ENCODE measurements around the gene SLC9B2. TPM values are rescaled to one million over a fixed set of nuclear protein-coding genes. Genes with fewer than 3 reads are reported as not detected.

SLC9B2 gene, protein sequence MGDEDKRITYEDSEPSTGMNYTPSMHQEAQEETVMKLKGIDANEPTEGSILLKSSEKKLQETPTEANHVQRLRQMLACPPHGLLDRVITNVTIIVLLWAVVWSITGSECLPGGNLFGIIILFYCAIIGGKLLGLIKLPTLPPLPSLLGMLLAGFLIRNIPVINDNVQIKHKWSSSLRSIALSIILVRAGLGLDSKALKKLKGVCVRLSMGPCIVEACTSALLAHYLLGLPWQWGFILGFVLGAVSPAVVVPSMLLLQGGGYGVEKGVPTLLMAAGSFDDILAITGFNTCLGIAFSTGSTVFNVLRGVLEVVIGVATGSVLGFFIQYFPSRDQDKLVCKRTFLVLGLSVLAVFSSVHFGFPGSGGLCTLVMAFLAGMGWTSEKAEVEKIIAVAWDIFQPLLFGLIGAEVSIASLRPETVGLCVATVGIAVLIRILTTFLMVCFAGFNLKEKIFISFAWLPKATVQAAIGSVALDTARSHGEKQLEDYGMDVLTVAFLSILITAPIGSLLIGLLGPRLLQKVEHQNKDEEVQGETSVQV
- total RNA-seq (2014; rRNA removed; shearing (Covaris generic)), result 17.9 and 26.8 TPM in 2 replicates
- 18.9 and 19.7 TPM in 2 replicates for polyA plus RNA-seq (2015; cell fraction: cytosol; rRNA removed)
- polyA plus RNA-seq (2015; cell fraction: nucleus; rRNA removed), result 13.9 and 18.3 TPM in 2 replicates

DNA sequence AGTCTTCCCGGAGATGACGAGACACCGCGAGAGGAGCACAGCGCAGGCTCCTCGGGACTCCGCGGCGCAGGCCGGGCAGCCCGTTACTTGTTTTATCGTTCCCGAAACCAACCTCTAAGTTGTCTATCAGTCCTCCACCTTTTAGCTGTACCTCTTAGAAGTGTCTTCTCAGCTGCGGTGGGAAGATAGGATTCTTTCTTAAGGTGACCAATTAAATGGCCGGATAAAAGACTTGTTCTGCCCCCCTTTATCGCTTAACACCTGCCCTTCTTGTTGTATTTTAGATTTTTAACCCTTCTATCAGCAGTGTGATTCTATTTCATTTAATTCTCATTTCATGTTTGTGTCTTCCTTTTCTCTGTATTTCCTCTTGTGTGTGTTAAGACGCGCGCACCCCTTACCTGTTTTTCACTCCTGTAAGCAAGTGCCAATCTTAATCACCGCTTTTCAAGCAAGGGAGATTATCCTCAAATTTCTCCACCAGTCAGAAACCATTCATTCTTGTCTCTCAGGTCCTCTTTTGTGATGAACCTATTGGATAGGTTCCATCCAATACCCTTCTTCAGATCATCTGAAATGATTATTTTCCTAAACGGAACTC lies at the start of gene SLC9B2:
Gene SLC9B2 (minus strand): TSS at position 15 of the 601 bp plus-strand sequence. CDS start 9,211 bp downstream, outside the sequence.
- DNase-seq (ENCODE audit: low read depth), result no peak

DNA sequence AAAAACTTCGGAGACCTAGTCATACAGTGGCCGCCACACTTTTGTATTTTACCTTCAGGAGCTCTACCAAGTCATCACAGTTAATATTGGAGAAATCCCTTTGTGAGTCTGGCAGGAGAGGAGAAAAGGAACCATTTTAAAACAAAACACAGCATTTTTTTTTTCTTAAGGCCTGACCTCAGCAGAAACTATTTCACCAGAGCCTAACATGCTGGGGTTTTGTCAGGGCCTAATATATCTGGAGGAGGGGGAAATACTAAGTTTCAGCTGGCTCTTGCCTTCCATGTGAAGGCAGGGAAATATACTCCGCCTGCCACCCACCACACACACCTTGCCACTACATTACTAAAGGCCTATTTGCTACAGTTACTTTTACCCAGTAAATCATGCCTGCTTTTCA lies 49.6 kb upstream of the SLC9B2 start:
- DNase-seq (ENCODE audit: low read depth), result no peak

DNA sequence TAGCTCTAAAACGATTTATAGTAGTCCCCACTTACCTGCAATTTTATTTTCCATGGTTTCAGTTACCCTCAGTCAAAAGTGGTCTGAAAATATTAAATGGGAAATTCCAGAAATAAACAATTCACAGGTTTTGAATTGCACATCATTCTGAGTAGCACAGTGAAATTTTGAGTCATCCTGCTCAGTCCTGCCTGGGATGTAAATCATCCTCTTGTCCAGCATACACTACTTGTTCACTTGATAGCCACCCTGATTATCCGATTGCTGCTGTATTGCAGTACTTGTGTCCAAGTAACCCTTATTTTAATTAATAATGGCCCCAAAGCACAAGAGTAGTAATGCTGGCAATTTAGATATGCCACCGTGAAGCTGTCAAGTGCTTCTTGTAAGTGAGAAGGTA lies 46.6 kb upstream of the SLC9B2 start:
- DNase-seq (ENCODE audit: low read depth), result no peak

DNA sequence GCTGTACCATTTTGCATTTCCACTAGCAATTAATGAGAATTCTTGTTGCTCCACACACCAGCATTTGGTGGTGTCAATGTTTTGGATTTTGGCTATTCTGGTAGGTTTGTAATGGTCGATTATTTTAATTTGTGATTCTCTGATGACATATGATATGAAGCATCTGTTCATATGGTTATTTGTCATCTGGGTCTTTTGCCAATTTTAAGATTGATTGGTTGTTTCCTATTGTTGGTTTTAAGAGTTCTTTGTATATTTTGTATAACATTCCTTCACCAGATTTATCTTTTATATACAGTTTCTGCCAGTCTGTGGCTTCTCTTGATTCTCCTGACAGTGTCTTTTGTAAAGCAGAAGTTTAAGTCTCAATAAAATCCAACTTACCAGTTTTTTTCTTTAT lies 41.6 kb upstream of the SLC9B2 start:
- no peak for DNase-seq (ENCODE audit: low read depth)

DNA sequence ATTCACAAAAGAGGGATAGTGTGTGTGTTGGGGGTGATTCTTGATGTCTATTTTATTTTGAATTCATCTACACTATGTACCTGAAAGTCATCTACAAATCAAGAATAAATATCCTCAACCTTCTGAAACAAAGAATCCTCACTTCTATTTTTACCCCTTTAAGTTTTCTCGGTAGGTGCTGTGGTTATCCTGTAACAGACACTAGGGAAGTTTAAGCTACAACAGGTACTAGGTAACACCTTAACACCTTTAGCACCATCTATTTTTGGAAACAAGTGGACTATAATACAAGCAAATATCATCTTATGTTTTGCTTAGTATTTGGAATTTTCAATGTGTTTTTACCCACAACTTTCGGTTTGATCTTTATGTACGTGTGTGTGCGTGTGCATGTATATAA lies 35.0 kb upstream of the SLC9B2 start:
- DNase-seq (ENCODE audit: low read depth), result no peak

DNA sequence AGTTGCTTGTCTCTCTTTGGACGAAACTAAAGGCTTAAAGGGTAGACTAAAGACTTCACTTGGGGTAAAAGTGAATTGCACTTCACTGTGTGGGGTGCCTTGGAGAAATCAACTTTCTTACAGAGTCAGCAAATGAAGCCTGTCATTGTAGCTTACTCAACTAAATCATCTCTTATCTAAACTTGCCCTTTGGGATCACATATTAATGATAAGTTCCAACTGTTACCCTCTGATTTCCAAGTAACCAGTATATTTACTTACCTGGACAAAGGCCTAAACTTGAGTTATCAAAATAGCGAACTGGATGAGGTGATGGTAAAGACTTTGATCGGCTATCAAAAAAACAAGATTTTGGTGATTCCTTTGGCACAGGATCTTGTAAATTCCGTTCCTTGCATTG lies 32.0 kb upstream of the SLC9B2 start:
- DNase-seq (ENCODE audit: low read depth), result no peak

DNA sequence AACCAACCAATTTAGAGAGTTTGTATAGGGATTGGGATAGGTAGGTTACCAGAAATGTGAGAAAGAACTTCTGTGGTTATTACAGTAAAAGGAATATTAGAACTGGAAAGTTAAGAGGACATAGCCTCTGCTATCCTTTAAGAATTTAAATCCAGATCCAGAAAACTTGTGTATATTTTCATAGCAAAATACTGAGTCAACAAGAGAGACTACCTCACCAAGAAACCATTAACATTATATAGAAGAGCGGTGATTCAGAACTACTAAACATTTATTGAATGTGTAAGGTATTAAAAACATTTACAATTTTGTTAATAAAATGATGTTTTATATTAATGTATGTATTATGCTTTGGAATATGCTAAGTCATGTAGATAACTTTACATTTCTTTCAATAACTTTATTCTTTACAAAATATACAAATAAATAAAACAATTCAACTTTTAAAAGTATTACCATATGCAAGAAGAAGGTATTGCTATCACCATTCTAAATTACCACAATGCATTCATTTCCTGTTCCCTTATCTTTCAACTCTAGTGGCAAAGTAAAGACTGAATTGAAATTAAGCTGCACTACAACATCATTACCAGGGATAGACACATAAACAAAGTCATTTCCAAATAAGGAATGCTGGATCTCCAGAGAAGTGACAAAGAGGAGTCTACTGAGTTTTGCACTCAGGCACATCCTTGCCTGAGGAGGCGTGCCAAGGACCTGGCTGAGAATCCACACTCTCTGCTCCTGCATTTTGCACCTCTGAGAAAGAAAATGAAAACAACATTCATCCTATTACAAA lies 29.2 kb upstream of the SLC9B2 start:
- DNase-seq (ENCODE audit: low read depth), result no peak

DNA sequence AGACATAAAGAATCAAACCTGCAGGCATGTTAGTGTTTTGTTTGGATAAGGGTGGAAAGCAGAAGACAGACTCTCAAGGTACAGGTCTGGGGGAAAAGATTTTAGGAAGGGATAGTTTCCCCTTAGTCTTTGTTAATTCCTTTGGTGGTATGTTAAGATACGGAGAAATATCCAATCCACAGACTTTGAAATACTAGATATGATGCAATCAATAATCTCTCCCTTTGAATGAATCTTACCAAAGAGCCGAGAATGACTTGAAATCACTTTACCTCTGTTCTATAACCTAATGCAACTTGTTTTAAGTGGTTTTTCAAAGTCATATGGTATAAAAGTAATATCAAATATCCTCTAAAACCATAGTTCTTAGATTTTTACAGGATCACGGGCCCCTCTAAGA lies 28.3 kb upstream of the SLC9B2 start:
- DNase-seq (ENCODE audit: low read depth), result no peak

DNA sequence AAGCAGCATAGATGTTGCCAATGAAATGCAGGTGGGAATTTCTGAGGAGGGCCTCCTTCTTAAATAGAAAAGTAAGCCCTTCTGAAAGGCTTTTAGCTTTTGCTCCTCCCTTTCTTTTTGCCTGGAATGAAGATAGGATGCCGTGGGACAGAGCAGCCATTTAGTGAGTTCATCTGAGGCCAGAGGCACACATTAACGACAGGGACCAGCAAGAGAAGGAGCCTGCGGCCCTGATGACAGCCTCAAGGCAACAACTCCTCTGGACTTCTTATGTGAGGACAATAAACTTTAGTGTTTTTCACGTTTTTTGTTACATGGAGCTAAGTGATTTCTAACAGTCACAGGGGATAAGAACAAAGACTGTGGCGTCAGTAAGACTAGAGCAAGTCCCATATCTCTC lies 24.1 kb upstream of the SLC9B2 start:
- no peak for DNase-seq (ENCODE audit: low read depth)

DNA sequence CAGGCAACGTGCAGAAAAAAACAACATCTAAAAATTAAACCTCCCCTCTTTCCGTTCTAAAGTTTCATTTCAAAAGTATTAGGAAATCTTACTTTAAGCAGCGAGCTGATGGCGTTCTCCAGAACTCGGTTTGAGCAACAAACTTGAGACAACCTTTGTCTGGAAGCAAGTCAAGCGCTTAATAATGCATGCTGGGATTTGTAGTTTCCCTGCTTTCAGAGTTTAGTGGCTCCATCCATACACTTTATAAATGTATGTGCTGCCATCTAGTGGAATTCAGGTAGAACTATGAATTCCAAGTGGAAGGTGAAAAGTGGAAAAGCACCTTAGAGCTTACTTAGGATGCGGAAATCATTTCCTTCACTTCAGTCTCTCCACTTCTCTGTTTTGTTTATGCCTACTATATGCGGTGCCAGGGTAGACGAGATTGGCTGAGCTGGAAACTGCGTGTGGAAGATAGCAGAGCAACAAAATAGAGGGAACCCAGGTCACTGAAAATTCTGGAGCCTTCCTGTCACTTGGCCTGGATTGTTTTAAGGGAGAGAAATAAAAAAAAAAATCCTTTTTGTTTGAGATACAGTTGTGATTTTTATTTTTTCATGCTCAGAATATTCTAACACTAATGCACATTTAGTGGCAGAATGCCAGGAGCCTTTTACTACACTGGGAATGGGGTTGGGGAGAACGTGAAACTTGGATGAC lies 23.3 kb upstream of the SLC9B2 start, which contains the start of gene BDH2:
Gene BDH2 (minus strand): TSS at position 144 of the 702 bp plus-strand sequence. CDS start 3,580 bp downstream, outside the sequence.
- DNase-seq (ENCODE audit: low read depth), result peak; percentile 89

DNA sequence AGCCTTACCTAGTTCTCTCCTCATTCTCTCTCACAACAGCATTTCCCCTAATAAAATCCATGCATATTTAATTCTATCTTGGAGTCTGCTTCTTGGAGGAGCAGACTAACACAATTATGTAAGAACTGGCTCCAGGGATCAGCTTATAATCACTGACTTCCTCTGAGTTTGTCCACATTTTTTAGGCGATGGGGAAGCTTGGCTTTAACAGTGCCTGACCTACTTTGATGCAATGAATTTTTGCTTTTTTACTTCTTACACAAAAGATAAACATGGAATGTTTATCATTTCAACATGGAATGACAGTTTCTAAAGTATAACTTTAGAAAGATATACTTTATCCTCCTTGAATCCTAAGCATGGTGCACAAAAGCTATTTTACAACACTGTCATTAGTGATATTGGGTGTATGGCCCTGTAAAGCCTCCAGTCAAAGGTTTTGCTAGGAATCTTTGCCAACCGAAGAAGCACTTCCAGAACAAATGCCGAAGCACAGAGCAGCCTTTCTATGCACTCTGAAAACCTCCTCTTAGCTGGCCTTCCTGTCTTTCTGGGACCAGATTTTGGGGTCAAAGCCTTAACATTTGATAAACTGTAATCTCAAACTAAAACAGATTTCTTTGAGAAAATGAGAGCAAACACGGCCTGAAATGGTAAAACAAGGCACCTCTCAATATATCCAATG lies 22.3 kb upstream of the SLC9B2 start:
- no peak for DNase-seq (ENCODE audit: low read depth)

DNA sequence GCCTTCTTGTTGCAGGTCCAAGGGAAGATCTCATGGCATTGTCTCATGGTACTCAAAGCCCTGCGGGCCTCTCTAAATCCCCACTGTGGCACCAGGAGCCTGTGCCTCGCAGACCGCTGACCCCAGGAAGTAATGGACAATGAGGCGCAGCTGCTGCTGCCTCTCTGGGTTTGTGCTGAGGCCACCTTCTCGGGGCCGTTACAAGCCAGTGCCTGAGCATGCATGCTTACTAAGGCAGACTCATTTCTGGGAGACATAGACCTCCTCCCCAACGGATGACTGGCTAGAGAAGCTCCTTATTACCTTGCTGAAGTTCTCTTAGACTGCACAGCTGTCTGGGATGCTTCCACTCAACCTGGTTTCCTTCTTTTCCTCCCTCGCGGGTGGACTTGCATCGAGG lies 21.8 kb upstream of the SLC9B2 start:
- no peak for DNase-seq (ENCODE audit: low read depth)

DNA sequence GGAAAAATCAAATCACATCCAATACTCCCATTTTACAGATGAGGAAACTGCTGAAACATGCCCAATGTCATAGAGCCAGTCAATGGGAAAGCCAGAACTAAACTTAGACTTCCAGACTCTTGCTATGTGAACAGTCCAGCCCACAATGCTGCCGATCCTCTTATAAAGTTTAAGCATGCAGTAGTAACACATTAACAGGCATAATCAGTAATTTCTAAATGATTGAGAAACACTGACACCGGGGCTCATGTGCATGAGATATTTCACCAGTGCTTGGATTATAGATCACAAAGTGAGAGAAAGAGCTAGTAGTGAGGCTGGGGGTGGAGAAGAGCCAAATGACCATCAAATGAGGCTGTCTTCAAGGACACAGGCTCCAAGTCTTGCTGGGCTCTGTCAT lies 20.6 kb upstream of the SLC9B2 start:
- no peak for DNase-seq (ENCODE audit: low read depth)

DNA sequence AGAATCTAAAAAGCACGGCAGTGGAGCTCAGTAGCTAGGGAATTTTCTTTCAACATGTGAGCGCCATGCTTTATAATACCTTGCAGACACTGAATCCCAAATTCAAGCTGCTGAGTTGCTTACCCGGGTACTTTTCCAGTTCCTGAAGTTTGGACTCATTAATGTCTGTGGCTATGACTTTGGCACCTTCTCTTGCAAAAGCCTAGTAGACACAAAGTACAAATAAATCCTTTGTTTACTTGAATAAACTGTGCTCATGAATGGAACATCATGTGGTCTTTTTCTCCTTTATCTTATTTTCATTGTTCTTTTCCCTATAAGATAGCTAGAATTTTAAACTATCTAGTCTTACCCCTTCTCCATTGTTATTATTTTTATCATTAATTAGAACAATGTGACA lies 18.5 kb upstream of the SLC9B2 start:
- DNase-seq (ENCODE audit: low read depth), result no peak

DNA sequence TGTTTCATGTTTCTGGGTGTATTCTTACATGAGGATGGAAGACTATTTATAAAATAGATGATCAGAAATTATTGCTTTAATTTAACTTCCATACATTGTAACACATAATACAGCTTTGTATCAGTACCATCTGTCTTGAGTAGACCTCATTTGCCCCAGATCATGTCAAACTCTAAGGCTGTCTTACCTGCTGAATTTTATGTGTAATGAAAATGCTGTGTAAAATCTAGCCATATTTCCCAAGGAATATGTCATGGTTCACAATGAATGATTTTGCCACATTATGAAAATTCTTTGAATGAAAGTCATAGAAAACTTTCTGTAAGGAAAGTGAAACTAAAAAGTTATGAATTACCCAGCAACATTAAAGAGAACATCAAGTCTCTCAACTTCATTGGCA lies 15.7 kb upstream of the SLC9B2 start:
- DNase-seq (ENCODE audit: low read depth), result no peak

DNA sequence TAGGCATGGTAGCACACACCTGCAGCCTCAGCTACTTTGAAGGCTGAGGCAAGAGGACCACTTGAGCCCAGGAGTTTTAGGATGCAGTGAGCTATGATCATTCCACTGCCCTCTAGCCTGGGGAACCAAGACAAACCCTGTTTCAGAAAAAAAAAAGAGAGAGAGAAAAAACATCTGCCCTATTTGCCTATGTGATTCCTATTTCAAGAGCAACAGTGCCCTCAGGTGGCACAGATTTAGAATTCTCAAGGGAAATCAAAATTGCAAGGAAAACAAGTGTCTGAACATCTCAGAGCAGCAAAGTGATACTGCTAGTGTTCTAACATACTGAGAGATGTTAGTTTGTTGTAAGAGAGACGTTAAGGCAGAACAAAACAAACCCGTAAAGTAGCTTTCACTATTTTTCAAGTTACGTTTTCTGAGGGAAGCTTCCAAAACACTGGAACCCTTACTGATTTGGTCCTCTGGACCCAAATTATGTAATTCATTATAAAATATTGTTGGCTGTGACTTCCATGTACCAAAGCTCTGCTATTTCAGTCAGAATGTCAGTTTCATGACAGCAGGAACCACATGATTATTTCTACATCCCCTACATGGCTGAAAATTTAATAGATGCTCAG lies 15.2 kb upstream of the SLC9B2 start:
- peak; percentile 68 for DNase-seq (ENCODE audit: low read depth)

DNA sequence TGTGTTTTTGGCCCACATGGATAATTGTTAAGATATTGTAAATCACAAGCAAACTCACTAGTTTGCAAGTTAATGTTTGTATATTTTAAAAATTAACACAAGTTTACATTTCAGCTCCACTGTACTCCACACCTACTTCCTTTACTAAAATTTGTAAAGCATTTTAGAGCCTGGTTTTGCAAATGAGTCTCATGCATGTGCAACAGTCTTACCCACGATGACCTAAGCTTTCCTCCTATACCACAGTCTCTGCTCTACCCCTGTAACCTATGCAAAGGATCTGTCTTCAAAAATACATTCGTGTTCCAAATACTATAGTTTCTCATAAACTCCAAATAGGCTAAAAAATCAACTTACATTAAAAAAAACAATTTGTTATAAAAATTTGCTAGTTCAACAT lies 12.9 kb upstream of the SLC9B2 start:
- no peak for DNase-seq (ENCODE audit: low read depth)

DNA sequence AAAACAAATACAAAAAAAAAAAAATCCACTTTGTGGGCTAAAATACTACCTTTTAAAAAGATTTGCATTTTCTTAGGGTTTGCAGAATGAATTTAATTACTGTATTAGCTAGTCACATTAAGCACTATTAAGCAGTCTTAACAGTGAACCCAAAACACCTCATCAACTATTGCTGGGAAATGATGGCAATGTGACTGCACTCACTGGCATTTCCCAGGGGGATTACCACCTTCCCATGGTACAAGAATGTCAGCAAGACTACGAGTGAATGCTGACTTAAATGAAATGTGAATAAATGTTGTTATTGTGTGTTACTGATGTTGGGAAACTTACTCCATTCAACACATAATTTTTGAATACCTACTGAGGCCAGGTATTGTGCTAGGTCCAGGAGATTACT lies 10.0 kb upstream of the SLC9B2 start:
- DNase-seq (ENCODE audit: low read depth), result no peak

DNA sequence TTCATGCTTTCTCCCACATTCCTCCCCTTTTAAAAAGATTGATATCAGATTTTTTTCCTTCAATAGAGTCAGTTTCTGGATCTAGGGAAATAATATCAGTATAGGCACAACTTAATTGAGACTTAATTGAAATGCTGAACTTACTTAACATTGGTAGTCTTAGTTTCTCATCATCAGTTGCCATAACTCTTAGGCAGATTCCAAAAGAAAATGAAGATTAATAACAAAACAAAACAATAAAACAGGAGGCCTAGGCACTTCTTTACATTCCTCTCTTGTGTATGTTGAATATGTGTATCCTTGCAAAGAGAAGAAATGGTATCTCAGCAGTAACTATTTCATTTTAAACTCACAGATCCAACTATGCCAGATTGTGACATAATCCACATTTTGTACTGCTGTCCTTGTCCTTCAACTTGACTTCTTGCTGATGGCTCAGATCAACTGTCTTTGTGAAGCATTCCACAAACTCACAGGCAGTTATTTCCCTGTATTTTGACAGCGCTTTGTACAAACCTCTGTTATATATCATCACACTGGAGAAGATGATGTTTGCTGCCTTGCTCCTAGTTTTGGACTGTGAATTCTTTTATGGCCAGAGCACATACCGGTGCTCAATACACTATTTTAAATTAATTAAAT lies 9.1 kb upstream of the SLC9B2 start:
- no peak for DNase-seq (ENCODE audit: low read depth)

Data from HT1080 (cell line).